Liver (tissue), 9 donors: Measurements from ENCODE around the gene CASP6. TPM values are rescaled to one million over a fixed set of nuclear protein-coding genes. Genes with fewer than 3 reads are reported as not detected.

Experiments used
- DNase-seq: peaks from one replicate; pipeline ENCODE4 v3.0.0-alpha.2; 2017; ENCODE audit warnings: low spot score
- H3K27ac ChIP-seq, 2 donors: one replicate each; pipeline ENCODE4 v1.7.0; 2013; ENCODE audit warnings: inconsistent platforms in 2 of 2, low read length in 2 of 2, control low read depth in 1 of 2, low read depth in 1 of 2, mild to moderate bottlenecking in 1 of 2
- H3K27me3 ChIP-seq, 4 donors: one replicate each; pipeline versions ENCODE4 v1.6.1 to v1.7.0; 2013; ENCODE audit warnings: low read length in 3 of 4, inconsistent platforms in 1 of 4, mild to moderate bottlenecking in 1 of 4, moderate library complexity in 1 of 4; ENCODE audit not compliant: control insufficient read depth in 4 of 4, insufficient read depth in 4 of 4
- H3K36me3 ChIP-seq, 4 donors: one replicate each; pipeline versions ENCODE4 v1.6.1 to v1.7.0; 2013; ENCODE audit warnings: low read length in 3 of 4, mild to moderate bottlenecking in 3 of 4, low read depth in 1 of 4, moderate library complexity in 1 of 4; ENCODE audit not compliant: control insufficient read depth in 4 of 4, insufficient read depth in 3 of 4
- H3K4me1 ChIP-seq, 4 donors: one replicate each; pipeline versions ENCODE4 v1.6.1 to v1.7.0; 2013; ENCODE audit warnings: low read length in 3 of 4, mild to moderate bottlenecking in 3 of 4, moderate library complexity in 1 of 4; ENCODE audit not compliant: control insufficient read depth in 4 of 4, insufficient read depth in 4 of 4
- H3K4me3 ChIP-seq, 3 donors: one replicate each; pipeline versions ENCODE4 v1.6.1 to v1.7.0; 2013; ENCODE audit warnings: low read length in 3 of 3, control low read depth in 1 of 3, low read depth in 1 of 3, mild to moderate bottlenecking in 1 of 3
- H3K9ac ChIP-seq, 2 donors: one replicate each; pipeline ENCODE4 v1.7.0; 2013; ENCODE audit warnings: low read length in 2 of 2, mild to moderate bottlenecking in 2 of 2, moderate library complexity in 2 of 2, control low read depth in 1 of 2, low read depth in 1 of 2
- H3K9me3 ChIP-seq, 4 donors: one replicate each; pipeline versions ENCODE4 v1.6.1 to v1.7.0; 2013; ENCODE audit warnings: low read length in 3 of 4; ENCODE audit not compliant: control insufficient read depth in 4 of 4
- EGR1 ChIP-seq, 2 donors: IDR thresholded peaks; 2 replicates each; pipeline ENCODE4 v1.6.1; 2016 to 2018; ENCODE audit warnings: antibody characterized with exemption in 2 of 2, low read depth in 2 of 2
- FOXA1 ChIP-seq: IDR thresholded peaks from 2 replicates; pipeline ENCODE4 v1.6.1; 2016; ENCODE audit warnings: antibody characterized with exemption
- HNF4A ChIP-seq, 2 donors: conservative IDR thresholded peaks; 2 replicates each; pipeline ENCODE4 v1.6.1; 2016; ENCODE audit warnings: antibody characterized with exemption in 2 of 2, mild to moderate bottlenecking in 2 of 2
- HNF4G ChIP-seq: IDR thresholded peaks from 2 replicates; pipeline ENCODE4 v1.6.1; 2016; ENCODE audit warnings: antibody characterized with exemption
- NR2F2 ChIP-seq: IDR thresholded peaks from 2 replicates; pipeline ENCODE4 v1.6.1; 2016; ENCODE audit warnings: antibody characterized with exemption
- RXRA ChIP-seq, 2 donors: IDR thresholded peaks; 2 replicates each; pipeline ENCODE4 v1.6.1; 2017 to 2018; ENCODE audit warnings: antibody characterized with exemption in 2 of 2, mild to moderate bottlenecking in 1 of 2
- SP1 ChIP-seq: IDR thresholded peaks from 2 replicates; pipeline ENCODE4 v1.6.1; 2018; ENCODE audit warnings: antibody characterized with exemption, mild to moderate bottlenecking
- YY1 ChIP-seq: IDR thresholded peaks from 2 replicates; pipeline ENCODE4 v1.6.1; 2016; ENCODE audit warnings: antibody characterized with exemption, mild to moderate bottlenecking
- WGBS: extraction: QIAGEN DNeasy Blood & Tissue Kit; methylation state at CpG from one replicate; pipeline ENCODE4 v1.1.7; 2013; 5-methylcytosine and 5-hydroxymethylcytosine counted together
- polyA plus RNA-seq, 2 donors: library from polyadenylated mRNA; stranded (reverse) in 1 of 2; unstranded in 1 of 2; fragments of 200-250 nt in 1 of 2; fragments of >200 nt in 1 of 2; fragmentation: Nextera tagmentation in 1 of 2; extraction: Ambion mirVana in 1 of 2; gene quantifications; one replicate each; pipeline versions ENCODE4 v1.2.1 to v1.2.3, GENCODE V29; 2013 to 2015
- total RNA-seq, 2 donors: library from RNA; depleted of rRNA; stranded (reverse); fragments of >200 nt; gene quantifications; one replicate each; pipeline ENCODE4 v1.2.3, GENCODE V29; 2014
- TF ChIP-seq, protein P1 (sequence below): IDR thresholded peaks from 2 replicates; pipeline ENCODE4 v1.6.1; 2016; ENCODE audit warnings: antibody characterized with exemption, mild to moderate bottlenecking
- TF ChIP-seq, protein P2 (sequence below): fragments of 150-350 bp; IDR thresholded peaks from 2 replicates; pipeline ENCODE4 v1.5.1; 2017; ENCODE audit warnings: improper control_type of control experiment, low read depth, low read length; ENCODE audit not compliant: missing input control
- TF ChIP-seq, protein P3 (sequence below): IDR thresholded peaks from 2 replicates; pipeline ENCODE4 v1.6.1; 2016; ENCODE audit warnings: antibody characterized with exemption
- TF ChIP-seq, protein P4 (sequence below): IDR thresholded peaks from 2 replicates; pipeline ENCODE4 v1.6.1; 2016; ENCODE audit warnings: antibody characterized with exemption
- donor health status: healthy.
- donor health status: healthy.
- donor health status: healthy.
- donor health status: healthy.
- donor health status: healthy.

The CASP6 gene
- total and polyA plus RNA-seq, 4 donors, result 14.9 to 20.9 (median 19.5) TPM

DNA sequence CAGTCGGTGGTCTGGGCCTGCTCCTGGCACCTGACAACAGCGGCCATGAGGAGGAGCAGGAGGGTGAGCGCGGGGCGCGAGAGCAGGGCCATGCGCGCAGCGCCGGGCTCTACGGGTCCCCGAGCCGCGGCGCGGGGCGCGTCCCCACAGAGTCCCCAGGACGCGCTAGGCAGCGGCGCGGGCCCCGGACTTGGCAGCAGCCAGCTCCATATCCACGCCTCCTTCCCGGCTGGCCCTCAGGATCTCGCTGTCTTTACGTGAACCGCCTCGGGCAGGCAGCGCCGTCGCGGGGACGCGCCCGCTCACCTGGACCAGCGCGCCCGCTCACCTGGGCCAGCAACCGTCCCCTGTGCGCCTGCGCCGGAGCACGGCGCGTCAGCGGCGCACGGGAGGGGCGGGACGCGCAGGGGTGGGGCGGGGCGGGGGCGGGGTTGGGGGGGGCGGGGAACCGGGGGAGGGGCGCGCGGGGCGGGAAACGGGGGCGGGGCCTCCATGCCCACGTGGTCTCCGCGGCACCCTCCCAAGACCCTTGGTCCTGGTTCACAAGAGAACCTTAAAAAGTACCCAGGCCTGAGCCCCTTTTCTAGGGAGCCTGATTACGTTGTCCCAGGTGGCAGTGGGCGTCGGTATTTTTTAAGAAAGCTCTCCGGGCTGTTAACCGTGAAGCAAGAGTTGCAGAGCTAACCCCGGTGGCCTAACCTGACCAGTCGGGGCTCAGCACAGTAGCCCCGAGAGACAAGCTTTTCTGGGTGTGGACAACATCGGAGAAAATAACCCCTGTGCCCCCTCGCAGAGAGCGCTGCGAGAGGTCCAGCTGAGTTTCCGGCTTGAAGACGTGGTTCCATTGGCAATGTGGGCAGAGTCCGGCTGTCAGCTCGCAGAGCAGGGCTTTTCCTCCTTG is 26.7 kb upstream of the CASP6 start, which contains the start of gene PLA2G12A (continued):
- TF ChIP-seq, protein P1, sequence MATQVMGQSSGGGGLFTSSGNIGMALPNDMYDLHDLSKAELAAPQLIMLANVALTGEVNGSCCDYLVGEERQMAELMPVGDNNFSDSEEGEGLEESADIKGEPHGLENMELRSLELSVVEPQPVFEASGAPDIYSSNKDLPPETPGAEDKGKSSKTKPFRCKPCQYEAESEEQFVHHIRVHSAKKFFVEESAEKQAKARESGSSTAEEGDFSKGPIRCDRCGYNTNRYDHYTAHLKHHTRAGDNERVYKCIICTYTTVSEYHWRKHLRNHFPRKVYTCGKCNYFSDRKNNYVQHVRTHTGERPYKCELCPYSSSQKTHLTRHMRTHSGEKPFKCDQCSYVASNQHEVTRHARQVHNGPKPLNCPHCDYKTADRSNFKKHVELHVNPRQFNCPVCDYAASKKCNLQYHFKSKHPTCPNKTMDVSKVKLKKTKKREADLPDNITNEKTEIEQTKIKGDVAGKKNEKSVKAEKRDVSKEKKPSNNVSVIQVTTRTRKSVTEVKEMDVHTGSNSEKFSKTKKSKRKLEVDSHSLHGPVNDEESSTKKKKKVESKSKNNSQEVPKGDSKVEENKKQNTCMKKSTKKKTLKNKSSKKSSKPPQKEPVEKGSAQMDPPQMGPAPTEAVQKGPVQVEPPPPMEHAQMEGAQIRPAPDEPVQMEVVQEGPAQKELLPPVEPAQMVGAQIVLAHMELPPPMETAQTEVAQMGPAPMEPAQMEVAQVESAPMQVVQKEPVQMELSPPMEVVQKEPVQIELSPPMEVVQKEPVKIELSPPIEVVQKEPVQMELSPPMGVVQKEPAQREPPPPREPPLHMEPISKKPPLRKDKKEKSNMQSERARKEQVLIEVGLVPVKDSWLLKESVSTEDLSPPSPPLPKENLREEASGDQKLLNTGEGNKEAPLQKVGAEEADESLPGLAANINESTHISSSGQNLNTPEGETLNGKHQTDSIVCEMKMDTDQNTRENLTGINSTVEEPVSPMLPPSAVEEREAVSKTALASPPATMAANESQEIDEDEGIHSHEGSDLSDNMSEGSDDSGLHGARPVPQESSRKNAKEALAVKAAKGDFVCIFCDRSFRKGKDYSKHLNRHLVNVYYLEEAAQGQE, result peak; percentile 12

DNA sequence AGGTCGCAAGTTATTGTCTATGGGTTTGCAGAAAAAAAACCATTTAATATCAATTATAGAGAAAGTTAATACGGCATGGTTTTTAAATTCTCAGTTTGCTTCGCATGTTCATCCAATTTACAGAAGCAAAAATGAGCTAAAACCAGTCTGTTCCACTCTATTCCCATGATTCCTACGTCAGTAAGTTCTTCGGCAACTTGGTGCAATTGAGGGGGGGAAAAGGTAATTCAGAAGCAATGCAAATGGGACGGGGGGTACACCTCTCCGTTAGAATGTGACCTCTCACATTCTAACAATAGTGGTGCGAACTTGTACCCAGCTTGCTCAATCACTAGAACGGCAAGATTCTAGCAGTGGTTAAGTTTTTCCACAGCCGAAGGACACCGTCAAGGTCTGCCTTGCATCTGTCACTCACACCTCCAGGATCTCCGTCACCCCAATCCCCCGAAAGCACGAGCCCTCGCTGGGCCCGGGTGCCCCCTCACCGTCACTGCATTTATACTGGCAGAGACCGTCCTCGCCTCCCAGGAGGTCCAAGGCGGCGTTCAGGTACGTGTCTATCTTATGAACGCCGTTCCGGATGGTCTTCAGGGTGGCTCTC is 26.0 kb upstream of the CASP6 start:
- Histone ChIP-seq H3K27ac (peak overlapping the region; percentile 90 to 91), H3K4me3 (peak overlapping the region; percentile 71 to 98 (median 72)), H3K4me1 (peaks cover 2 to 23% (median 13%) of the 10 kb centered on the region in 4 donors), H3K27me3 (no peaks in the 10 kb centered on the region), H3K9ac (peak overlapping the region; percentile 40 to 81), H3K9me3 (no peaks in the 10 kb centered on the region), H3K36me3 (peaks cover 0 to 4% (median 0%) of the 10 kb centered on the region in 4 donors)
- under 1% methylated on average over 25 of the region's 25 CpGs for WGBS
- no peak for DNase-seq
- no peak for TF ChIP-seq NR2F2
- TF ChIP-seq YY1, result peak; percentile 0
- no peak for TF ChIP-seq RXRA (IDR thresholded peaks at IDR 0.05)
- TF ChIP-seq FOXA1, result no peak
- TF ChIP-seq, protein P2, sequence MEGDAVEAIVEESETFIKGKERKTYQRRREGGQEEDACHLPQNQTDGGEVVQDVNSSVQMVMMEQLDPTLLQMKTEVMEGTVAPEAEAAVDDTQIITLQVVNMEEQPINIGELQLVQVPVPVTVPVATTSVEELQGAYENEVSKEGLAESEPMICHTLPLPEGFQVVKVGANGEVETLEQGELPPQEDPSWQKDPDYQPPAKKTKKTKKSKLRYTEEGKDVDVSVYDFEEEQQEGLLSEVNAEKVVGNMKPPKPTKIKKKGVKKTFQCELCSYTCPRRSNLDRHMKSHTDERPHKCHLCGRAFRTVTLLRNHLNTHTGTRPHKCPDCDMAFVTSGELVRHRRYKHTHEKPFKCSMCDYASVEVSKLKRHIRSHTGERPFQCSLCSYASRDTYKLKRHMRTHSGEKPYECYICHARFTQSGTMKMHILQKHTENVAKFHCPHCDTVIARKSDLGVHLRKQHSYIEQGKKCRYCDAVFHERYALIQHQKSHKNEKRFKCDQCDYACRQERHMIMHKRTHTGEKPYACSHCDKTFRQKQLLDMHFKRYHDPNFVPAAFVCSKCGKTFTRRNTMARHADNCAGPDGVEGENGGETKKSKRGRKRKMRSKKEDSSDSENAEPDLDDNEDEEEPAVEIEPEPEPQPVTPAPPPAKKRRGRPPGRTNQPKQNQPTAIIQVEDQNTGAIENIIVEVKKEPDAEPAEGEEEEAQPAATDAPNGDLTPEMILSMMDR, result no peak
- TF ChIP-seq HNF4G, result no peak
- no peak for TF ChIP-seq HNF4A (conservative IDR thresholded peaks at IDR 0.05)
- TF ChIP-seq SP1, result no peak

DNA sequence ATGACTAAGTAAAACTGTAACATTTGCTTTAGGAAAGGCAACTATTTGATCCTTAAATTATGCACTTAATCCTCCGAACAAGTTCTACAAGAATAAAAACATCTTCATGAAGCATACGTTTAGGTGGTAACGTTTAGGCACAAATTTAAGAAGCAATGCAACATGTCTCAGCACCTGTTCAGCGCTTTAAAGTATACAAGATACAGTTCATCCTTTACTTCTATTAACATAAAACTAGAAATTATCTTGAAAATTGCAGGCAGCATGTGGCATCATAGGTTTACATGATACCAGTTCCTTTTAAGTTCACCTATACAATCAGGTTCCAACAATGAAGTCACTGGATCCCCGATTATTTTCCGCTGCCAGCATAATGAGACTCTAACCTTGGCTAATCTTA is 25.1 kb upstream of the CASP6 start:
- H3K4me3 ChIP-seq, result peak overlapping the region; percentile 71 to 98 (median 72)
- peaks cover 2 to 23% (median 13%) of the 10 kb centered on the region in 4 donors for H3K4me1 ChIP-seq
- H3K36me3 ChIP-seq, result peaks cover 0 to 2% (median 0%) of the 10 kb centered on the region in 4 donors
- H3K27me3 ChIP-seq, result no peaks in the 10 kb centered on the region
- TF ChIP-seq, protein P2, result no peak
- no peak for TF ChIP-seq SP1
- no peak for TF ChIP-seq EGR1 (IDR thresholded peaks at IDR 0.05; ENCODE audit: low read depth in 2 of 2)
- TF ChIP-seq, protein P3, sequence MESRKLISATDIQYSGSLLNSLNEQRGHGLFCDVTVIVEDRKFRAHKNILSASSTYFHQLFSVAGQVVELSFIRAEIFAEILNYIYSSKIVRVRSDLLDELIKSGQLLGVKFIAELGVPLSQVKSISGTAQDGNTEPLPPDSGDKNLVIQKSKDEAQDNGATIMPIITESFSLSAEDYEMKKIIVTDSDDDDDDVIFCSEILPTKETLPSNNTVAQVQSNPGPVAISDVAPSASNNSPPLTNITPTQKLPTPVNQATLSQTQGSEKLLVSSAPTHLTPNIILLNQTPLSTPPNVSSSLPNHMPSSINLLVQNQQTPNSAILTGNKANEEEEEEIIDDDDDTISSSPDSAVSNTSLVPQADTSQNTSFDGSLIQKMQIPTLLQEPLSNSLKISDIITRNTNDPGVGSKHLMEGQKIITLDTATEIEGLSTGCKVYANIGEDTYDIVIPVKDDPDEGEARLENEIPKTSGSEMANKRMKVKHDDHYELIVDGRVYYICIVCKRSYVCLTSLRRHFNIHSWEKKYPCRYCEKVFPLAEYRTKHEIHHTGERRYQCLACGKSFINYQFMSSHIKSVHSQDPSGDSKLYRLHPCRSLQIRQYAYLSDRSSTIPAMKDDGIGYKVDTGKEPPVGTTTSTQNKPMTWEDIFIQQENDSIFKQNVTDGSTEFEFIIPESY, result no peak
- TF ChIP-seq, protein P4, sequence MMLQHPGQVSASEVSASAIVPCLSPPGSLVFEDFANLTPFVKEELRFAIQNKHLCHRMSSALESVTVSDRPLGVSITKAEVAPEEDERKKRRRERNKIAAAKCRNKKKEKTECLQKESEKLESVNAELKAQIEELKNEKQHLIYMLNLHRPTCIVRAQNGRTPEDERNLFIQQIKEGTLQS, result no peak
- TF ChIP-seq FOXA1, result no peak
- TF ChIP-seq YY1, result no peak
- no peak for TF ChIP-seq NR2F2
- 35% methylated on average over 6 of the region's 6 CpGs for WGBS
- H3K9ac ChIP-seq, result peak overlapping the region; percentile 49 to 55
- H3K9me3 ChIP-seq, result no peaks in the 10 kb centered on the region
- H3K27ac ChIP-seq, result peak overlapping the region; percentile 90 to 91
- no peak for DNase-seq
